Gastroesophageal sphincter (tissue), 3 donors: ENCODE results near the gene RIMBP2.

Experiments used
- CTCF ChIP-seq, 4 experiments: fragments of 200-600 bp in 2 of 4; fragments of 450-650 bp in 2 of 4; sonication (generic) in 1 of 4; IDR thresholded peaks; one replicate each; pipeline ENCODE4 v1.5.1; 2017 to 2019; ENCODE audit warnings: antibody characterized with exemption in 4 of 4, mild to moderate bottlenecking in 2 of 4, moderate library complexity in 2 of 4
- EP300 ChIP-seq: sonication (generic); formaldehyde crosslinking; IDR thresholded peaks from one replicate; pipeline ENCODE4 v1.6.1; 2017; ENCODE audit warnings: antibody characterized with exemption, mild to moderate bottlenecking
- POLR2A ChIP-seq, 2 donors: fragments of 450-650 bp; IDR thresholded peaks; one replicate each; pipeline ENCODE4 v1.6.1; 2017; ENCODE audit warnings: antibody characterized with exemption in 2 of 2, mild to moderate bottlenecking in 2 of 2, moderate library complexity in 1 of 2
- POLR2AphosphoS5 ChIP-seq: sonication (generic); formaldehyde crosslinking; IDR thresholded peaks from one replicate; pipeline ENCODE4 v1.6.1; 2017; ENCODE audit warnings: antibody characterized with exemption

- TF ChIP-seq POLR2AphosphoS5 (no peak), CTCF (IDR thresholded peaks at IDR 0.05) (no peak), EP300 (no peak), POLR2A (IDR thresholded peaks at IDR 0.05) (no peak)
These were observed 29.8 kb upstream of the RIMBP2 start for GRCh38 chr12:130745921-130746320.
